ENCODE measurements around the gene RPS6KB2. TPM values are rescaled to one million over a fixed set of nuclear protein-coding genes. Genes with fewer than 3 reads are reported as not detected.

RPS6KB2 gene
- total and polyA plus RNA-seq, 9 of the 15 experiments (the other 6 are each of a cell fraction or from before 2014, with no cell fraction given): 0.42 to 122 (median 82.6) TPM

- peak overlapping the region; percentile 1; the same call in 1 of the 2 replicates for H3K4me2 ChIP-seq (ENCODE audit: insufficient read depth, low read length)
- peak; percentile 79 for ATAC-seq
- H2AFZ ChIP-seq (ENCODE audit: low read depth, low read length): no peak overlapping the region
- H3K4me1 ChIP-seq (replicated peaks in 1 of 2; ENCODE audit: control insufficient read depth in 2 of 2, insufficient read depth in 2 of 2, low read length in 2 of 2): peaks cover 16 to 87% of the 10 kb centered on the region in 2 experiments
- 12% methylated on average over 6 of the region's 6 CpGs for WGBS (ENCODE audit: insufficient coverage, low coverage, missing lambda C conversion rate)
- H3K4me3 ChIP-seq: no peak overlapping the region
- POLR2A ChIA-PET: interaction anchor here (0.7 to 3.0 kb wide), 6 partner anchors 7 to 125 kb away, joined by 3 to 21 read pairs (median 4); partner anchors contain the start of gene RPS6KB2
- intact Hi-C loops (cut with micrococcal nuclease): no loop called here
- H3K9me1 ChIP-seq (ENCODE audit: control insufficient read depth, insufficient read depth, low read length): peaks cover 4% of the 10 kb centered on the region
- peak; percentile 54 to 85 (median 69) for DNase-seq (ENCODE audit: extremely low read depth in 1 of 4, low spot score in 3 of 4)
- peak; percentile 87 for FAIRE-seq
- no peaks in the 10 kb centered on the region for H3K27me3 ChIP-seq (ENCODE audit: control insufficient read depth in 2 of 2, insufficient read depth in 2 of 2, low read length in 2 of 2)
- CTCF ChIA-PET (ENCODE audit: low intra/inter-chr PET ratio): no interaction called here
- in situ Hi-C loops (cut with MboI): no loop called here
- peak overlapping the region; percentile 53 to 87 for H3K9ac ChIP-seq (ENCODE audit: insufficient read depth in 1 of 2, low read depth in 2 of 2, low read length in 2 of 2)
- no peaks in the 10 kb centered on the region for H4K20me1 ChIP-seq (replicated peaks; ENCODE audit: control insufficient read depth, insufficient read depth, low read length)
- peak overlapping the region; percentile 86 for H3K27ac ChIP-seq (ENCODE audit: extremely low read depth, low read depth, low read length)
- peaks cover 89% of the 10 kb centered on the region; the same call in 2 of the 3 replicates for H3K36me3 ChIP-seq (ENCODE audit: control insufficient read depth, insufficient read depth, low read length)
- no peaks in the 10 kb centered on the region; the same call in 2 of the 3 replicates for H3K79me2 ChIP-seq (ENCODE audit: control insufficient read depth, insufficient read depth, low read length)
- BruUV-seq (replicated peaks): no TSS peak
- no peaks in the 10 kb centered on the region for H3K9me3 ChIP-seq (replicated peaks; ENCODE audit: control insufficient read depth, insufficient read depth, low read depth, low read length)
- TF ChIP-seq SP1 (CRISPR knock-in tag; IDR thresholded peaks at IDR 0.05): peak; percentile 76
- peak; percentile 71; the same call in 1 of the 2 replicates for TF ChIP-seq RNF2 (IDR thresholded peaks at IDR 0.05)
- peak; percentile 2; the same call in 1 of the 2 replicates for TF ChIP-seq CBFA2T2 (conservative IDR thresholded peaks at IDR 0.05)
- TF ChIP-seq ZC3H8 (IDR thresholded peaks at IDR 0.05): 0 out of 2 replicates have a peak, but pooled peaks have one; percentile 29
- peak; percentile 27 to 90; a peak in 2 of 4 replicates for TF ChIP-seq SRF (CRISPR knock-in tag; IDR thresholded peaks at IDR 0.05)
- peak in 1 of 2 experiments; percentile 64; a peak in 1 of 4 replicates for TF ChIP-seq HDAC1 (IDR thresholded peaks at IDR 0.05)
- peak; percentile 48 for TF ChIP-seq POLR2A (conservative IDR thresholded peaks at IDR 0.05)
- TF ChIP-seq TFAP4 (CRISPR knock-in tag; IDR thresholded peaks at IDR 0.05; ENCODE audit: borderline replicate concordance): peak; percentile 92
- TF ChIP-seq AFF4 (CRISPR knock-in tag; IDR thresholded peaks at IDR 0.05): peak; percentile 63
- no peak for TF ChIP-seq SAFB2 (IDR thresholded peaks at IDR 0.05; ENCODE audit: borderline replicate concordance, low read depth, low read length, severe bottlenecking)
- TF ChIP-seq ETS1 (conservative IDR thresholded peaks at IDR 0.05; ENCODE audit: control insufficient read depth, low read depth, low read length): peak; percentile 67
- peak; percentile 46 for TF ChIP-seq POLR2B (IDR thresholded peaks at IDR 0.05; ENCODE audit: low read depth, partially characterized antibody)
- no peak for TF ChIP-seq IFI16 (CRISPR knock-in tag; IDR thresholded peaks at IDR 0.05)
- TF ChIP-seq ETV1 (tag; conservative IDR thresholded peaks at IDR 0.05; ENCODE audit: low read depth): peak; percentile 65
- TF ChIP-seq JUNB (CRISPR knock-in tag; conservative IDR thresholded peaks at IDR 0.05): no peak
- peak in 2 of 3 experiments; percentile 39 to 50 for TF ChIP-seq YY1 (IDR thresholded peaks at IDR 0.05; ENCODE audit: borderline replicate concordance in 1 of 3, control insufficient read depth in 1 of 3, extremely low read depth in 1 of 3, insufficient read depth in 3 of 3, insufficient read length in 1 of 3, insufficient replicate concordance in 2 of 3, low read depth in 1 of 3, low read length in 2 of 3)
Observed at GRCh38 chr11:67436459-67437081, 8.3 kb downstream of the RPS6KB2 start.

Data from K562 (cell line).